Hepatocyte (in vitro differentiated cells): ENCODE results near the gene CIAPIN1. TPM values are rescaled to one million over a fixed set of nuclear protein-coding genes. Genes with fewer than 3 reads are reported as not detected.

Experiments used
- DNase-seq: peaks from one replicate; pipeline ENCODE4 v3.0.0-alpha.2; 2016; ENCODE audit warnings: low spot score
- H2AFZ ChIP-seq: fragments of 200-600 bp; sonication (generic); 2 replicates; pipeline ENCODE4 v1.6.0; 2016; ENCODE audit warnings: antibody characterized with exemption, mild to moderate bottlenecking
- H3K27ac ChIP-seq: fragments of 200-600 bp; sonication (generic); 2 replicates; pipeline ENCODE4 v1.5.1; 2016; ENCODE audit warnings: mild to moderate bottlenecking
- H3K27me3 ChIP-seq: fragments of 200-600 bp; sonication (generic); 2 replicates; pipeline ENCODE4 v1.6.1; 2016
- H3K36me3 ChIP-seq: fragments of 200-600 bp; sonication (generic); replicated peaks from 2 replicates; pipeline ENCODE4 v1.5.1; 2016; ENCODE audit warnings: low read depth; ENCODE audit not compliant: insufficient read depth
- H3K4me1 ChIP-seq: fragments of 200-600 bp; sonication (generic); 2 replicates; pipeline ENCODE4 v1.5.1; 2016; ENCODE audit warnings: mild to moderate bottlenecking, moderate library complexity; ENCODE audit not compliant: insufficient read depth
- H3K4me2 ChIP-seq: fragments of 200-600 bp; sonication (generic); 2 replicates; pipeline ENCODE4 v1.6.0; 2016
- H3K4me3 ChIP-seq: fragments of 200-600 bp; sonication (generic); 2 replicates; pipeline ENCODE4 v1.5.1; 2016; ENCODE audit warnings: mild to moderate bottlenecking
- H3K79me2 ChIP-seq: fragments of 200-600 bp; sonication (generic); 2 replicates; pipeline ENCODE4 v1.6.0; 2017; ENCODE audit warnings: mild to moderate bottlenecking
- H3K9me2 ChIP-seq: fragments of 200-600 bp; sonication (generic); replicated peaks from 2 replicates; pipeline ENCODE4 v1.6.0; 2017; ENCODE audit warnings: mild to moderate bottlenecking; ENCODE audit not compliant: insufficient read depth
- H3K9me3 ChIP-seq: fragments of 200-600 bp; sonication (generic); 2 replicates; pipeline ENCODE4 v1.5.1; 2016; ENCODE audit warnings: low read depth, mild to moderate bottlenecking
- H4K20me1 ChIP-seq: fragments of 200-600 bp; sonication (generic); 2 replicates; pipeline ENCODE4 v1.6.0; 2016; ENCODE audit warnings: mild to moderate bottlenecking; ENCODE audit not compliant: insufficient read depth, poor library complexity, severe bottlenecking
- EZH2 ChIP-seq: fragments of 200-600 bp; sonication (generic); IDR thresholded peaks from 2 replicates; pipeline ENCODE4 v1.6.1; 2016; ENCODE audit warnings: antibody characterized with exemption, mild to moderate bottlenecking, borderline replicate concordance
- EZH2phosphoT487 ChIP-seq: fragments of 200-600 bp; sonication (generic); IDR thresholded peaks from one replicate; pipeline ENCODE4 v1.6.1; 2018; ENCODE audit warnings: antibody characterized with exemption, mild to moderate bottlenecking, low read depth, moderate library complexity; ENCODE audit not compliant: unreplicated experiment, severe bottlenecking
- WGBS: methylation state at CpG from one replicate; pipeline ENCODE4 v1.1.6; 2016; ENCODE audit warnings: low lambda C conversion rate; ENCODE audit errors: missing lambda C conversion rate; 5-methylcytosine and 5-hydroxymethylcytosine counted together
- polyA plus RNA-seq: library from polyadenylated mRNA; unstranded; fragments of >200 nt; fragmentation: Nextera tagmentation; extraction: Ambion mirVana; gene quantifications from 2 replicates; pipeline ENCODE4 v1.2.1, GENCODE V29; 2016
- total RNA-seq: library from RNA; depleted of rRNA; stranded (reverse); fragments of >200 nt; gene quantifications from 2 replicates; pipeline ENCODE4 v1.2.3, GENCODE V29; 2014
- TF ChIP-seq, protein P1 (sequence below): fragments of 200-600 bp; sonication (generic); IDR thresholded peaks from 2 replicates; pipeline ENCODE4 v1.5.1; 2016; ENCODE audit warnings: antibody characterized with exemption, mild to moderate bottlenecking; ENCODE audit not compliant: poor library complexity

Gene CIAPIN1
- total and polyA plus RNA-seq, 2 experiments from 2014 or later, result 54.2 to 56.1 TPM

DNA sequence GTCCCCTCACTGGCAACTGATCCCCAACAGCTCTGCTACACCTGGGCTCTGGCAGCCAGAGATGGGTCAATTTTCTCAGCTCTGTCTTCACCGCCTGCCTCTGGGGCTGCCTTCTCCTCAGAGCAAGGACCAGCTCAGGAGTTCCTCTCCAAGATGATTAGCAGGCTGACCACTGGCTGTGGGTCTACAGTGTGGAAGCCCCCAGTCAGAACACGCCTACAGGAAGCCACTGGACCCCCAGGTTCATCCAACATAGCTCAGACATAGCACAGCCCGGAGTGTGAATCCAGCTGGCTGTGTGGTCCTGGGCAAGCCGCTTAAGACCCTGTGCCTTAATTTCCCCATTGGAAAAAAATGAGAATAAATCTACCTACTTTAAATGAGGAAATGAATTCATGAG, 34.2 kb upstream of the CIAPIN1 start:
- no peak for DNase-seq
- no peak overlapping the region for H3K4me3 ChIP-seq
- H2AFZ ChIP-seq, result no peak overlapping the region
- H3K4me2 ChIP-seq, result no peak overlapping the region
- 93% methylated on average over 4 of the region's 4 CpGs for WGBS
- H3K36me3 ChIP-seq, result no peaks in the 10 kb centered on the region
- H4K20me1 ChIP-seq, result peaks cover 21% of the 10 kb centered on the region
- TF ChIP-seq, protein P1, sequence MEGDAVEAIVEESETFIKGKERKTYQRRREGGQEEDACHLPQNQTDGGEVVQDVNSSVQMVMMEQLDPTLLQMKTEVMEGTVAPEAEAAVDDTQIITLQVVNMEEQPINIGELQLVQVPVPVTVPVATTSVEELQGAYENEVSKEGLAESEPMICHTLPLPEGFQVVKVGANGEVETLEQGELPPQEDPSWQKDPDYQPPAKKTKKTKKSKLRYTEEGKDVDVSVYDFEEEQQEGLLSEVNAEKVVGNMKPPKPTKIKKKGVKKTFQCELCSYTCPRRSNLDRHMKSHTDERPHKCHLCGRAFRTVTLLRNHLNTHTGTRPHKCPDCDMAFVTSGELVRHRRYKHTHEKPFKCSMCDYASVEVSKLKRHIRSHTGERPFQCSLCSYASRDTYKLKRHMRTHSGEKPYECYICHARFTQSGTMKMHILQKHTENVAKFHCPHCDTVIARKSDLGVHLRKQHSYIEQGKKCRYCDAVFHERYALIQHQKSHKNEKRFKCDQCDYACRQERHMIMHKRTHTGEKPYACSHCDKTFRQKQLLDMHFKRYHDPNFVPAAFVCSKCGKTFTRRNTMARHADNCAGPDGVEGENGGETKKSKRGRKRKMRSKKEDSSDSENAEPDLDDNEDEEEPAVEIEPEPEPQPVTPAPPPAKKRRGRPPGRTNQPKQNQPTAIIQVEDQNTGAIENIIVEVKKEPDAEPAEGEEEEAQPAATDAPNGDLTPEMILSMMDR, result no peak
- no peak for TF ChIP-seq EZH2
- no peak for TF ChIP-seq EZH2phosphoT487
- no peaks in the 10 kb centered on the region for H3K9me2 ChIP-seq
- peak overlapping the region; percentile 93 for H3K27ac ChIP-seq
- H3K9me3 ChIP-seq, result no peaks in the 10 kb centered on the region
- H3K27me3 ChIP-seq, result no peaks in the 10 kb centered on the region
- peaks cover 78% of the 10 kb centered on the region for H3K4me1 ChIP-seq
- H3K79me2 ChIP-seq, result peaks cover 85% of the 10 kb centered on the region

DNA sequence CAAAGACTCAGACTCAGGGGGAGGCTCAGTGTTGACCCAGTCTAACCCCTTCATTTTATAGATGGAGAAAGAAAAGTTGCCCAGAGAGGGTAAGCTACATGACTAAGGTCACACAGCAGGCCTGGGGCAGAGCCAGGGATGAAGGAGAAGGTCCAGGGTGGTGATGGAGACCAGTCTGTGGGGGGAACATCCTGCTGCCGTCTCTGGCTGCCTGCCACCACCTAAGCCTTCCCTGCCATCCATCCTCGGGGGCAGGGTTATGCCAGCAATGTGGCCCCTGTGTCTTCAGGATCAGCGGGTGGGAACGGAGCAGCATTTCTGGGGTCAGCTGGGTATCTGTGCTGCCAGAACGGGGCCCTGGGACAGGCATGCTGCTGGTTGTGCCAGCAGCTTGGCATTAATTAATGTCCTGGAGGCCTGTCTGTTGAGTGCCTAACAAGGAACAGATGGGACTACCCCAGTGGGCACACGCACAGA, 33.6 kb upstream of the CIAPIN1 start:
- DNase-seq, result no peak
- no peaks in the 10 kb centered on the region for H3K36me3 ChIP-seq
- no peaks in the 10 kb centered on the region for H3K9me3 ChIP-seq
- 73% methylated on average over 6 of the region's 6 CpGs for WGBS
- TF ChIP-seq, protein P1, result no peak
- TF ChIP-seq EZH2phosphoT487 (no peak), EZH2 (no peak)
- no peaks in the 10 kb centered on the region for H3K9me2 ChIP-seq
- H3K27me3 ChIP-seq, result no peaks in the 10 kb centered on the region
- H3K4me1 ChIP-seq, result peaks cover 81% of the 10 kb centered on the region
- H4K20me1 ChIP-seq, result peaks cover 26% of the 10 kb centered on the region
- H3K4me2 ChIP-seq, result peak overlapping the region; percentile 84
- peaks cover 87% of the 10 kb centered on the region for H3K79me2 ChIP-seq
- H3K27ac ChIP-seq, result peak overlapping the region; percentile 93
- no peak overlapping the region for H2AFZ ChIP-seq
- H3K4me3 ChIP-seq, result no peak overlapping the region

DNA sequence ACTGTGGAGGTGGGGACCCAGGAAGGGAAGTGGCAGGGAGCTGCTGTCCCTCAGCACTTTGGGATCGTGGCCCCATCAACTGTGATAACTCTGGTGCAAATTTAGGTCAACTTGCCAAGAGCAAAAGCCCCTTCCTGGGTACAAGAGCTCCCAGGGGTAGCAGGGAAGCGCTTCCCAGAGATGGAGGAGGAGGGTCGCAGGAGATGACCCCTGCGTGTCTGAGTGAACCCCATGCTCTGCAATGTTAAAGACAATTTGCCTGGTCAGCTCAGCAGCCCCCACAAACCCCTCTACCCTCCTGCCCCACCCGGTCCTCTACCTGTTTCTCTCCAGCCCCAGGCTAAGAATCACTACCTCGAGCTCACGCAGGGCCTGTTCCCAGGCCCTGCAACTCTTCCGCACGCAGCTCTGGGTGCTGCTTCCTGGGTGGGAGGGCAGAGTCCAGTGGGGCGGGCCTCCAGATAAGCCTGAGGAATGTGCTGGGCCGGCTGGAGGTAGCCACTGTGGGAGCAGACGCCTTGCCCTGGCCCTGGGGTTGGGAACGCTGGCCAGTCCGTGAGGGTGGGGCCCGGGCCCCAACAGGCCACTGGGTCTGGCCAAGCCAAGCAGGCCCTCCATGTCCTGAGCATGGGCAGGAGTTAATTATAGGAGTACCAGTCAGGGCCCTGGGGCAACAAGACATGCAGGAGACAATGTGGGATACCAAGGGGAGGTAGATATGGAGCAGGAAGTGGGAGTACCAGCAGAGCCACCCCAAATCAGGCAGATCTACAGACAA, 33.0 kb upstream of the CIAPIN1 start:
- H4K20me1 ChIP-seq, result peaks cover 26% of the 10 kb centered on the region
- TF ChIP-seq EZH2phosphoT487, result no peak
- no peak for TF ChIP-seq EZH2
- TF ChIP-seq, protein P1, result no peak
- H3K4me2 ChIP-seq, result peak overlapping the region; percentile 84
- H3K79me2 ChIP-seq, result peaks cover 81% of the 10 kb centered on the region
- no peaks in the 10 kb centered on the region for H3K36me3 ChIP-seq
- peak; percentile 90 for DNase-seq
- 27% methylated on average over 15 of the region's 15 CpGs for WGBS
- H3K27ac ChIP-seq, result peak overlapping the region; percentile 93
- no peak overlapping the region for H2AFZ ChIP-seq
- no peaks in the 10 kb centered on the region for H3K27me3 ChIP-seq
- peaks cover 77% of the 10 kb centered on the region for H3K4me1 ChIP-seq
- H3K9me3 ChIP-seq, result no peaks in the 10 kb centered on the region
- peak overlapping the region; percentile 29 for H3K4me3 ChIP-seq
- H3K9me2 ChIP-seq, result no peaks in the 10 kb centered on the region
